ENCODE data around the gene CCR4.

DNA sequence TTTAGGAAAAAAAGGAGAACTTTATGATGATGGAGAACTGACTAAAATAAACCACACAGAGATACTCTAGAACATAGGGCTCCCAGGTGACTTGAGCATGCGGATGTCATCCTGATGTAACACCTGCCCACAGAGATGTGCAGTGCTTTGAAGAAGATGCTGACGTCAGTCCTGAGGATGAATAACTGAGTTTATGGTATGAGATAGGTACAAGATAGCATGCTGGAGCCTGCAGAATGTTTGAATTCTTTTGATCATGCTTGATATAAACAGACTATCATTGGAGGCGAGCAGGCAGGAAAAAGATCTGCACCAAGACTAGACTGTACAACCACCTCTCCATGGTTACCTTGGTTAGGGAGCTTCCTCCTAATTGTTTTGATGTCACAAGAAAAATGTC lies 12.4 kb downstream of the CCR4 start:
- TF ChIP-seq POLR2A (IDR thresholded peaks at IDR 0.05) (no peak), CTCF (IDR thresholded peaks at IDR 0.05 in 8 of 11, conservative IDR thresholded peaks at IDR 0.05 in 3 of 11) (no peak)
